ENCODE measurements around the gene GMEB2. TPM values are rescaled to one million over a fixed set of nuclear protein-coding genes. Genes with fewer than 3 reads are reported as not detected.
"Not testable (repeated sequence)": the region's sequence is repeated elsewhere in the genome, so short reads cannot be mapped to it uniquely, and the experiment has no call there.

The GMEB2 gene
- total RNA-seq, 1 experiment from 2014 or later = 21.5 TPM

GRCh38 chr20:63661108-63661507, 34.2 kb upstream of the GMEB2 start:
- H3K9me3 ChIP-seq = no peaks in the 10 kb centered on the region
- H3K27ac Mint-ChIP-seq (ENCODE audit: unreplicated experiment) = no peak overlapping the region
- DNase-seq = no peak
- no TSS peak for BruUV-seq (replicated peaks)
- H3K36me3 Mint-ChIP-seq (ENCODE audit: insufficient read depth, unreplicated experiment) = peaks cover 22% of the 10 kb centered on the region
- peaks cover 10% of the 10 kb centered on the region for H3K4me1 ChIP-seq
- intact Hi-C loops (cut with micrococcal nuclease; ENCODE audit: unreplicated experiment) = no loop called here
- H3K4me1 Mint-ChIP-seq (ENCODE audit: low read depth, unreplicated experiment) = peaks cover 15% of the 10 kb centered on the region
- no peak overlapping the region for H3K4me3 ChIP-seq (ENCODE audit: low read depth, low read length)
- TF ChIP-seq CTCF (IDR thresholded peaks at IDR 0.05; ENCODE audit: insufficient read depth in 1 of 2, low read depth in 1 of 2, low read length in 1 of 2, severe bottlenecking in 1 of 2, unreplicated experiment in 1 of 2) = no peak
- H3K4me3 Mint-ChIP-seq (ENCODE audit: unreplicated experiment) = no peak overlapping the region
- no peaks in the 10 kb centered on the region; the same call in 1 of the 2 replicates for H3K36me3 ChIP-seq (ENCODE audit: control insufficient read depth, insufficient read depth, low read length)
- ChIA-PET POLR2A (no interaction called here), CTCF (interaction anchor here (0.5 to 1.1 kb wide), 2 partner anchors 54 to 204 kb away, joined by 3 read pairs; partner anchors contain the start of gene TPD52L2)
- no peaks in the 10 kb centered on the region for H3K9me3 Mint-ChIP-seq (ENCODE audit: unreplicated experiment)
- H3K27me3 ChIP-seq (replicated peaks; ENCODE audit: control insufficient read depth, insufficient read depth, low read length) = no peaks in the 10 kb centered on the region
- H3K27me3 Mint-ChIP-seq (ENCODE audit: insufficient read depth, unreplicated experiment) = no peaks in the 10 kb centered on the region

- TF ChIP-seq CTCF (IDR thresholded peaks at IDR 0.05; ENCODE audit: insufficient read depth in 1 of 2, low read depth in 1 of 2, low read length in 1 of 2, severe bottlenecking in 1 of 2, unreplicated experiment in 1 of 2) = no peak
- peaks cover 15% of the 10 kb centered on the region for H3K4me1 Mint-ChIP-seq (ENCODE audit: low read depth, unreplicated experiment)
- H3K4me1 ChIP-seq = peaks cover 10% of the 10 kb centered on the region
- no peaks in the 10 kb centered on the region; the same call in 1 of the 2 replicates for H3K36me3 ChIP-seq (ENCODE audit: control insufficient read depth, insufficient read depth, low read length)
- POLR2A ChIA-PET = no interaction called here
- H3K4me3 Mint-ChIP-seq (ENCODE audit: unreplicated experiment) = no peak overlapping the region
- BruUV-seq (replicated peaks) = no TSS peak
- H3K9me3 Mint-ChIP-seq (ENCODE audit: unreplicated experiment) = no peaks in the 10 kb centered on the region
- DNase-seq = no peak
- peaks cover 22% of the 10 kb centered on the region for H3K36me3 Mint-ChIP-seq (ENCODE audit: insufficient read depth, unreplicated experiment)
- no peak overlapping the region for H3K4me3 ChIP-seq (ENCODE audit: low read depth, low read length)
- no peaks in the 10 kb centered on the region for H3K27me3 Mint-ChIP-seq (ENCODE audit: insufficient read depth, unreplicated experiment)
- no peaks in the 10 kb centered on the region for H3K27me3 ChIP-seq (replicated peaks; ENCODE audit: control insufficient read depth, insufficient read depth, low read length)
- intact Hi-C loops (cut with micrococcal nuclease; ENCODE audit: unreplicated experiment) = no loop called here
- H3K27ac Mint-ChIP-seq (ENCODE audit: unreplicated experiment) = no peak overlapping the region
- CTCF ChIA-PET = interaction anchor here (0.5 kb wide), 1 partner anchor 54 kb away, joined by 3 read pairs; no protein-coding TSS in a partner anchor
- H3K9me3 ChIP-seq = no peaks in the 10 kb centered on the region
Observed at GRCh38 chr20:63660622-63661021, 33.7 kb upstream of the GMEB2 start.

GRCh38 chr20:63660174-63660573, 33.3 kb upstream of the GMEB2 start:
- POLR2A ChIA-PET; H3K9me3 ChIP-seq; intact Hi-C loops (cut with micrococcal nuclease; ENCODE audit: unreplicated experiment); H3K27me3 Mint-ChIP-seq (ENCODE audit: insufficient read depth, unreplicated experiment); H3K36me3 ChIP-seq (ENCODE audit: control insufficient read depth, insufficient read depth, low read length); H3K9me3 Mint-ChIP-seq (ENCODE audit: unreplicated experiment); H3K27ac Mint-ChIP-seq (ENCODE audit: unreplicated experiment); CTCF ChIA-PET; BruUV-seq (replicated peaks); H3K27me3 ChIP-seq (replicated peaks; ENCODE audit: control insufficient read depth, insufficient read depth, low read length); H3K4me3 ChIP-seq (ENCODE audit: low read depth, low read length); DNase-seq: not testable (repeated sequence)
- Mint-ChIP-seq H3K4me3 (ENCODE audit: unreplicated experiment) (peak overlapping the region; percentile 86), H3K4me1 (ENCODE audit: low read depth, unreplicated experiment) (peaks cover 15% of the 10 kb centered on the region), H3K36me3 (ENCODE audit: insufficient read depth, unreplicated experiment) (peaks cover 21% of the 10 kb centered on the region)
- H3K4me1 ChIP-seq = peaks cover 10% of the 10 kb centered on the region

All from Caco-2 (cell line).